ENCODE measurements around the gene GTPBP3.

Gene GTPBP3

DNA sequence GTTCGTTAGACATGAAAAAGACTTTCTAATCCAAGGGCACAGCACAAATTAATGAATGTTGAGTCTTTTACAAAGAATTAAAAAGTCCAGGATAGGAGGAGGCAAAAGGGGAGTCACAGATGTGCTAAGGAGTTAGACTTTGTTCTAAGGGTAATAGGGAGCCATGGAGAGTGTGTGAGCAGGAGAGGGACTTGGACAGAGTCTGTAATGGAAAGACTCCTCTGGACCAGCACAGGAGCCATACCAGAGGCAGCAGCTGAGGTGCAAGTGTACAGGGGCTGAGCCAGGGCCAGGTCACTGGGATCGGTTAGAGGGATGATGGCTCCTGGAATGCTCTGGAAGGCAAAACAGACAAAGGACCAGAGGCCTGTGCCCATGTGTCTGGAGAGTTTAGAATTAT lies 10.5 kb downstream of the GTPBP3 start:
- TF ChIP-seq, protein P1, sequence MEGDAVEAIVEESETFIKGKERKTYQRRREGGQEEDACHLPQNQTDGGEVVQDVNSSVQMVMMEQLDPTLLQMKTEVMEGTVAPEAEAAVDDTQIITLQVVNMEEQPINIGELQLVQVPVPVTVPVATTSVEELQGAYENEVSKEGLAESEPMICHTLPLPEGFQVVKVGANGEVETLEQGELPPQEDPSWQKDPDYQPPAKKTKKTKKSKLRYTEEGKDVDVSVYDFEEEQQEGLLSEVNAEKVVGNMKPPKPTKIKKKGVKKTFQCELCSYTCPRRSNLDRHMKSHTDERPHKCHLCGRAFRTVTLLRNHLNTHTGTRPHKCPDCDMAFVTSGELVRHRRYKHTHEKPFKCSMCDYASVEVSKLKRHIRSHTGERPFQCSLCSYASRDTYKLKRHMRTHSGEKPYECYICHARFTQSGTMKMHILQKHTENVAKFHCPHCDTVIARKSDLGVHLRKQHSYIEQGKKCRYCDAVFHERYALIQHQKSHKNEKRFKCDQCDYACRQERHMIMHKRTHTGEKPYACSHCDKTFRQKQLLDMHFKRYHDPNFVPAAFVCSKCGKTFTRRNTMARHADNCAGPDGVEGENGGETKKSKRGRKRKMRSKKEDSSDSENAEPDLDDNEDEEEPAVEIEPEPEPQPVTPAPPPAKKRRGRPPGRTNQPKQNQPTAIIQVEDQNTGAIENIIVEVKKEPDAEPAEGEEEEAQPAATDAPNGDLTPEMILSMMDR (IDR thresholded peaks at IDR 0.05; ENCODE audit: insufficient read depth, low read length, missing control alignments) = no peak
- POLR2A ChIA-PET = no interaction called here
- CTCF ChIA-PET = interaction anchor here (0.7 to 14.8 kb wide), 12 partner anchors 9 to 511 kb away, joined by 3 to 208 read pairs (median 6); partner anchors contain the start of genes MVB12A and RPL18A
- H3K4me3 ChIP-seq (ENCODE audit: low read depth, low read length) = no peak overlapping the region
- DNase-seq (ENCODE audit: low read depth, low spot score) = no peak

- peak overlapping the region; percentile 9; the same call in 1 of the 2 replicates for H3K4me3 ChIP-seq (ENCODE audit: low read depth, low read length)
- ChIA-PET CTCF (interaction anchor here (0.7 to 14.8 kb wide), 4 partner anchors 39 to 507 kb away, joined by 3 to 208 read pairs (median 10); no protein-coding TSS in a partner anchor), POLR2A (interaction anchor here (0.5 kb wide), 1 partner anchor 505 kb away, joined by 4 read pairs; no protein-coding TSS in a partner anchor)
- TF ChIP-seq, protein P1 (IDR thresholded peaks at IDR 0.05; ENCODE audit: insufficient read depth, low read length, missing control alignments) = no peak
- no peak for DNase-seq (ENCODE audit: low read depth, low spot score)
Observed at GRCh38 chr19:17348700-17349099, 11.3 kb downstream of the GTPBP3 start.

- ChIA-PET CTCF (interaction anchor here (14.8 kb wide), 1 partner anchor 36 kb away, joined by 208 read pairs; no protein-coding TSS in a partner anchor), POLR2A (no interaction called here)
- no peak for DNase-seq (ENCODE audit: low read depth, low spot score)
- TF ChIP-seq, protein P1 (IDR thresholded peaks at IDR 0.05; ENCODE audit: insufficient read depth, low read length, missing control alignments) = no peak
- H3K4me3 ChIP-seq (ENCODE audit: low read depth, low read length) = no peak overlapping the region
Observed at GRCh38 chr19:17351815-17352435, 14.6 kb downstream of the GTPBP3 start.

DNA sequence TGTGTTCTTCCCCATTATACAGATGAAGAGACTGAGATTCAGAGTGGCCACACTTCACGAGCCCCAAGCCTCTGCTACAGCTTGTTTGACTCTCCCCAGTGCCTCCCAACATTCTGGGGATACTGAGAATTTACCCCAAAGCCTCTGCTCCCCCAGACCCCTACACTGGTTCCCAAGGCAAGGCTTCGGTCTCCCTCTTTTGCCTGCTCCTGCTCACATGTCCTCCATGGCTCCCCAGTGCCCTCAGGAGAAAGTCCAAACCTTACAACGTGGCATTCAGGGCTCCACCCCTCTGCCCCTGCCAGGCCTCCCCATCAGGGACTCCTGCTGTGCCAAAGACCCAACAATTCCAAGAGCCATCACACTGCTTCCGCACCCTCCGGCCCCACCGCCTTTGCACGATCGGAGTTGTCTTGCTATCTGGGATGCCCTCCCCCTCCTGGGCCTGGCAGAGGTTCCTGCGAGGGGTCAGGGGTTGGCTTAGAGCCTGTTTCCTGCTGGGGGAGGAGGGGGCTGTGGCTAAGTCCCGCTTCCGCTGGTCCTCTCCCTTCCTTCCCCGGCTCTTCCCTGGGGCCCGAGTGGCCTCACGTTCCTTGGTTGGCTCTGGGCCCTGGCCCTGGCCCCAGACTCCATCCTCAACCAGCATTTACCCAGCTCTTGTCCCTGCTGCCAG lies 15.4 kb downstream of the GTPBP3 start:
- TF ChIP-seq, protein P1 (IDR thresholded peaks at IDR 0.05; ENCODE audit: insufficient read depth, low read length, missing control alignments) = no peak
- no peak overlapping the region for H3K4me3 ChIP-seq (ENCODE audit: low read depth, low read length)
- CTCF ChIA-PET = interaction anchor here (14.8 kb wide), 1 partner anchor 35 kb away, joined by 208 read pairs; no protein-coding TSS in a partner anchor
- no peak for DNase-seq (ENCODE audit: low read depth, low spot score)
- POLR2A ChIA-PET = no interaction called here

- ChIA-PET CTCF (interaction anchor here (14.8 kb wide), 1 partner anchor 34 kb away, joined by 208 read pairs; no protein-coding TSS in a partner anchor), POLR2A (no interaction called here)
Observed at GRCh38 chr19:17353386-17353785, 16.0 kb downstream of the GTPBP3 start.

More at GRCh38 chr19:17353386-17353785, 16.0 kb downstream of the GTPBP3 start:
- DNase-seq (ENCODE audit: low read depth, low spot score) = no peak
- TF ChIP-seq, protein P1 (IDR thresholded peaks at IDR 0.05; ENCODE audit: insufficient read depth, low read length, missing control alignments) = no peak
- no peak overlapping the region for H3K4me3 ChIP-seq (ENCODE audit: low read depth, low read length)
